Transverse colon (tissue), 4 donors: ENCODE data around the gene KLF1.

ENCODE experiments used
- CTCF ChIP-seq, 5 experiments: fragments of 200-600 bp in 3 of 5; fragments of 450-650 bp in 2 of 5; sonication (generic) in 3 of 5; IDR thresholded peaks; 1 replicate in 2 of 5; 2 replicates in 3 of 5; pipeline ENCODE4 v1.5.1; 2016 to 2017; ENCODE audit warnings: antibody characterized with exemption in 5 of 5, inconsistent platforms in 3 of 5, mild to moderate bottlenecking in 2 of 5, moderate library complexity in 1 of 5
- EP300 ChIP-seq: sonication (generic); formaldehyde crosslinking; IDR thresholded peaks from one replicate; pipeline ENCODE4 v1.6.1; 2017; ENCODE audit warnings: antibody characterized with exemption, low read depth
- POLR2AphosphoS5 ChIP-seq, 3 donors: sonication (generic); formaldehyde crosslinking; IDR thresholded peaks; one replicate each; pipeline ENCODE4 v1.6.1; 2016; ENCODE audit warnings: antibody characterized with exemption in 3 of 3

- TF ChIP-seq CTCF (IDR thresholded peaks at IDR 0.05) (no peak), POLR2AphosphoS5 (IDR thresholded peaks at IDR 0.05) (no peak), EP300 (no peak)
Observed at GRCh38 chr19:12912571-12912970, 25.6 kb upstream of the KLF1 start.
